GM12874 (cell line): Measurements from ENCODE around the gene PARVA.

ENCODE experiments used
- CTCF ChIP-seq: IDR thresholded peaks from 2 replicates; pipeline ENCODE4 v1.5.1; 2011; ENCODE audit warnings: low read depth, mild to moderate bottlenecking, control low read depth, low read length, moderate library complexity; ENCODE audit not compliant: insufficient read depth

The PARVA gene

GRCh38 chr11:12354750-12355545 lies 22.4 kb upstream of the PARVA start:
- no peak for TF ChIP-seq CTCF

GRCh38 chr11:12356944-12357655 lies 20.3 kb upstream of the PARVA start:
- no peak for TF ChIP-seq CTCF

- no peak for TF ChIP-seq CTCF
Observed at GRCh38 chr11:12358302-12359188, 18.8 kb upstream of the PARVA start.

GRCh38 chr11:12359761-12360160 lies 17.6 kb upstream of the PARVA start:
- no peak for TF ChIP-seq CTCF

GRCh38 chr11:12361682-12362081 lies 15.7 kb upstream of the PARVA start:
- no peak for TF ChIP-seq CTCF

- TF ChIP-seq CTCF, result no peak
Observed at GRCh38 chr11:12362857-12363256, 14.5 kb upstream of the PARVA start.

GRCh38 chr11:12363373-12363772 lies 14.0 kb upstream of the PARVA start:
- no peak for TF ChIP-seq CTCF
